PC-9 (cell line): Measurements from ENCODE around the gene PTGIR. TPM values are rescaled to one million over a fixed set of nuclear protein-coding genes. Genes with fewer than 3 reads are reported as not detected.

Experiments used
- BruUV-seq: library from RNA; stranded (reverse); fragments of 400-500 nt; replicated peaks from 2 replicates; lab custom pipeline; 2021; lab: Mats Ljungman, UMichigan
- CTCF ChIA-PET: fragments of 300-600 bp; sonication (Branson Sonifier 250); formaldehyde crosslinking; loops from one replicate; lab custom pipeline; 2022; ENCODE audit warnings: antibody characterized with exemption; lab: Charles Lee
- POLR2A ChIA-PET: fragments of 300-600 bp; sonication (Branson Sonifier 250); formaldehyde crosslinking; loops from one replicate; lab custom pipeline; 2022; ENCODE audit warnings: antibody characterized with exemption; ENCODE audit not compliant: unreplicated experiment; lab: Charles Lee
- DNase-seq, 2 experiments: peaks; one replicate each; pipeline versions ENCODE4 v3.0.0 to v3.0.0-alpha.2; 2015 to 2022; ENCODE audit warnings: mixed read lengths in 1 of 2
- H2AFZ ChIP-seq: fragments of 200-600 bp; sonication (generic); 2 replicates; pipeline ENCODE4 v1.8.1; 2017; ENCODE audit warnings: antibody characterized with exemption
- H3F3A ChIP-seq: fragments of 200-600 bp; sonication (generic); 2 replicates; pipeline ENCODE4 v1.8.1; 2017; ENCODE audit warnings: antibody characterized with exemption, mild to moderate bottlenecking, low read depth; ENCODE audit not compliant: insufficient read depth
- H3K27ac ChIP-seq: fragments of 200-600 bp; sonication (generic); 2 replicates; pipeline ENCODE4 v1.6.1; 2016; ENCODE audit warnings: mixed run types
- H3K27me3 ChIP-seq: fragments of 200-600 bp; sonication (generic); 2 replicates; pipeline ENCODE4 v1.6.1; 2016; ENCODE audit warnings: low read depth, mixed run types; ENCODE audit not compliant: insufficient read depth
- H3K36me3 ChIP-seq: fragments of 200-600 bp; sonication (generic); 2 replicates; pipeline ENCODE4 v1.6.1; 2016; ENCODE audit warnings: low read depth, mixed run types
- H3K4me1 ChIP-seq: fragments of 200-600 bp; sonication (generic); replicated peaks from 2 replicates; pipeline ENCODE4 v1.6.1; 2016; ENCODE audit warnings: mixed run types; ENCODE audit not compliant: insufficient read depth
- H3K4me2 ChIP-seq: fragments of 200-600 bp; sonication (generic); 2 replicates; pipeline ENCODE4 v1.6.1; 2017; ENCODE audit warnings: mixed run types
- H3K4me3 ChIP-seq: fragments of 200-600 bp; sonication (generic); 2 replicates; pipeline ENCODE4 v1.6.1; 2016; ENCODE audit warnings: mixed run types
- H3K79me2 ChIP-seq: fragments of 200-600 bp; sonication (generic); 2 replicates; pipeline ENCODE4 v1.6.1; 2017; ENCODE audit warnings: low read depth, mixed run types
- H3K9me2 ChIP-seq: fragments of 200-600 bp; sonication (generic); 2 replicates; pipeline ENCODE4 v1.8.1; 2017; ENCODE audit warnings: mild to moderate bottlenecking; ENCODE audit not compliant: insufficient read depth
- H3K9me3 ChIP-seq: fragments of 200-600 bp; sonication (generic); 2 replicates; pipeline ENCODE4 v1.8.1; 2016; ENCODE audit warnings: low read depth; ENCODE audit not compliant: insufficient read depth
- H4K20me1 ChIP-seq: fragments of 200-600 bp; sonication (generic); 2 replicates; pipeline ENCODE4 v1.8.1; 2017; ENCODE audit not compliant: insufficient read depth
- CTCF ChIP-seq: fragments of 200-600 bp; sonication (generic); conservative IDR thresholded peaks from 2 replicates; pipeline ENCODE4 v1.6.1; 2017; ENCODE audit warnings: mixed run types, antibody characterized with exemption, mild to moderate bottlenecking, moderate library complexity
- EZH2 ChIP-seq: fragments of 200-600 bp; sonication (generic); IDR thresholded peaks from 2 replicates; pipeline ENCODE4 v1.8.0; 2017; ENCODE audit warnings: antibody characterized with exemption, low read depth
- intact Hi-C: fragments of 100-400 bp; cut with micrococcal nuclease; formaldehyde crosslinking; loops from one replicate; pipeline ENCODE4 v1.10.0; 2022; ENCODE audit not compliant: unreplicated experiment
- total RNA-seq: library from RNA; stranded (reverse); gene quantifications from 2 replicates; pipeline ENCODE4 v1.2.3, GENCODE V29; 2021

The PTGIR gene
- total RNA-seq, 1 experiment from 2014 or later: 0.28 TPM

DNA sequence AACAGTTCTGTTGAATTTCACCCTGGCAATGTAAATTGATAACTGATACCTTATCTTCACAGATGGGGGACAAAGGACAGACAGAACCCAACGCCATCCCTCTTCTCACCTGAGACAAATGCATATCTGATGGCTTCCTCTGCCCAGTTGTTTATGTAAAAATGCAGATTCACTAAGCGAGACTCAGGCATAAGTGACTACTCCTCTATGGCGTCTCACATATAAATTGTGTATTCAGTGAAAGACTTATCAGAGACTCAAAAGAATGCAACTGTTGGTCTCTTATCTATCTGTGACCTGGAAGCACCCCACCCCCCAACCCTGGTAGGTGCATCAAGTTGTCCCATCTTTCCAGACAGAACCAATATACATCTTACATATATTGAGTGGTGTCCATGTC, 37.0 kb downstream of the PTGIR start:
- Histone ChIP-seq H3F3A (no peaks in the 10 kb centered on the region), H3K4me1 (no peaks in the 10 kb centered on the region), H3K4me2 (no peak overlapping the region), H3K4me3 (no peak overlapping the region), H3K79me2 (no peaks in the 10 kb centered on the region), H3K9me2 (no peaks in the 10 kb centered on the region), H3K27ac (no peak overlapping the region), H2AFZ (no peak overlapping the region), H3K36me3 (no peaks in the 10 kb centered on the region), H4K20me1 (no peaks in the 10 kb centered on the region), H3K9me3 (no peaks in the 10 kb centered on the region), H3K27me3 (no peaks in the 10 kb centered on the region)
- ChIA-PET CTCF (interaction anchor here (0.6 kb wide), 1 partner anchor 10 kb away, joined by 5 read pairs; no protein-coding TSS in a partner anchor), POLR2A (interaction anchor here (0.6 kb wide), 1 partner anchor 10 kb away, joined by 3 read pairs; no protein-coding TSS in a partner anchor)
- no peak for TF ChIP-seq EZH2
- TF ChIP-seq CTCF: no peak
- BruUV-seq: no TSS peak
- intact Hi-C loops: no loop called here
- no peak for DNase-seq

GRCh38 chr19:46586294-46586693, 38.6 kb downstream of the PTGIR start:
- Histone ChIP-seq H3K36me3 (no peaks in the 10 kb centered on the region), H3K4me1 (no peaks in the 10 kb centered on the region), H2AFZ (no peak overlapping the region), H3K9me3 (no peaks in the 10 kb centered on the region), H3K9me2 (no peaks in the 10 kb centered on the region), H3K27ac (no peak overlapping the region), H3K4me3 (no peak overlapping the region), H3F3A (no peaks in the 10 kb centered on the region), H3K79me2 (no peaks in the 10 kb centered on the region), H3K4me2 (no peak overlapping the region), H4K20me1 (no peaks in the 10 kb centered on the region), H3K27me3 (no peaks in the 10 kb centered on the region)
- TF ChIP-seq CTCF (no peak), EZH2 (no peak)
- POLR2A ChIA-PET: no interaction called here
- CTCF ChIA-PET: interaction anchor here (0.6 kb wide), 1 partner anchor 455 kb away, joined by 6 read pairs; no protein-coding TSS in a partner anchor
- DNase-seq: no peak
- intact Hi-C loops: no loop called here
- BruUV-seq: no TSS peak

DNA sequence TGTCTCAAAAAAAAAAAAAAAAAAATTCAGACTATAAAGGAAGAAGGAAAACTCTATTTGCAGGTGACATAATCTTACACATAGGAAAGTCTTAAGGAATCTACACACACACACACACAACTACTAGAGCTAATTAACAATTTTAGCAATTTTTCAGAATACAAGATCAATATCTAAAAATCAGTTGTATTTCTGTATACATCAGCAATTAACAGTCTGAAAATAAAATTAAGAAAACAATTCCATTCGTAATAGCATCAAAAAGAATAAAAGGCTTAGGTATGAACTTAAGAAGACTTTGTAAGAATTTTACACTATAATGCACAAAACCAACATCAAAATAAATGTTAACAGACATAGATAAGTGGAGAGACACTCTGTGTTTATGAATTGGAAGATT, 39.4 kb downstream of the PTGIR start:
- H3K9me3 ChIP-seq: no peaks in the 10 kb centered on the region
- H2AFZ ChIP-seq: no peak overlapping the region
- no peak overlapping the region for H3K27ac ChIP-seq
- H3K4me1 ChIP-seq: no peaks in the 10 kb centered on the region
- no peaks in the 10 kb centered on the region for H3K79me2 ChIP-seq
- no peak overlapping the region for H3K4me3 ChIP-seq
- POLR2A ChIA-PET: no interaction called here
- no peak for TF ChIP-seq CTCF
- no peak for TF ChIP-seq EZH2
- H3K4me2 ChIP-seq: no peak overlapping the region
- H3K36me3 ChIP-seq: no peaks in the 10 kb centered on the region
- H3F3A ChIP-seq: no peaks in the 10 kb centered on the region
- no peaks in the 10 kb centered on the region for H3K9me2 ChIP-seq
- H3K27me3 ChIP-seq: no peaks in the 10 kb centered on the region
- CTCF ChIA-PET: interaction anchor here (0.6 kb wide), 2 partner anchors 16 to 455 kb away, joined by 6 to 10 read pairs; no protein-coding TSS in a partner anchor
- intact Hi-C loops: no loop called here
- H4K20me1 ChIP-seq: no peaks in the 10 kb centered on the region
- no TSS peak for BruUV-seq
- no peak for DNase-seq
